Heart left ventricle (tissue), 16 donors: ENCODE data around the gene MYH13. TPM values are rescaled to one million over a fixed set of nuclear protein-coding genes. Genes with fewer than 3 reads are reported as not detected.

ENCODE experiments used
- ATAC-seq, 4 donors: fragments of 200-7000 bp; cut with Tn5 transposase; one replicate each; pipeline ENCODE4 v1.9.1; 2020 to 2022; ENCODE audit warnings: moderate library complexity in 4 of 4, mild to moderate bottlenecking in 3 of 4, moderate number of reproducible peaks in 1 of 4
- DNase-seq, 5 donors: peaks; one replicate each; pipeline ENCODE4 v3.0.0-alpha.2; 2020
- H3K27ac ChIP-seq, 12 donors: fragments of 200-600 bp; sonication (generic) in 4 of 12; one replicate each; pipeline versions ENCODE4 v1.5.0 to v1.8.0; 2016 to 2022; ENCODE audit warnings: mild to moderate bottlenecking in 2 of 12
- H3K27me3 ChIP-seq, 9 donors: fragments of 200-600 bp; sonication (generic) in 2 of 9; one replicate each; pipeline versions ENCODE4 v1.5.1 to v1.8.0; 2016 to 2022; ENCODE audit warnings: mild to moderate bottlenecking in 3 of 9
- H3K36me3 ChIP-seq, 9 donors: fragments of 200-600 bp; sonication (generic) in 2 of 9; one replicate each; pipeline versions ENCODE4 v1.5.0 to v1.8.0; 2018 to 2022; ENCODE audit warnings: mild to moderate bottlenecking in 2 of 9
- H3K4me1 ChIP-seq, 12 donors: fragments of 200-600 bp; sonication (generic) in 4 of 12; one replicate each; pipeline versions ENCODE4 v1.5.0 to v1.8.0; 2016 to 2022; ENCODE audit warnings: mild to moderate bottlenecking in 3 of 12
- H3K4me3 ChIP-seq, 12 donors: fragments of 200-600 bp; sonication (generic) in 4 of 12; one replicate each; pipeline versions ENCODE4 v1.5.0 to v1.8.0; 2017 to 2022; ENCODE audit warnings: mild to moderate bottlenecking in 9 of 12, moderate library complexity in 4 of 12
- H3K9me3 ChIP-seq, 12 donors: fragments of 200-600 bp; sonication (generic) in 4 of 12; one replicate each; pipeline versions ENCODE4 v1.5.0 to v1.8.0; 2016 to 2022; ENCODE audit warnings: mild to moderate bottlenecking in 1 of 12
- CTCF ChIP-seq, 12 donors: fragments of 200-600 bp; sonication (generic) in 4 of 12; IDR thresholded peaks; one replicate each; pipeline versions ENCODE4 v1.5.0 to v1.8.0; 2018 to 2022; ENCODE audit warnings: antibody characterized with exemption in 12 of 12, mild to moderate bottlenecking in 5 of 12
- POLR2A ChIP-seq, 2 donors: fragments of 450-650 bp; IDR thresholded peaks; one replicate each; pipeline ENCODE4 v1.6.1; 2017; ENCODE audit warnings: antibody characterized with exemption in 2 of 2, mild to moderate bottlenecking in 2 of 2, moderate library complexity in 2 of 2
- WGBS, 4 donors: extraction: QIAGEN DNeasy Blood & Tissue Kit in 2 of 4; methylation state at CpG; one replicate each; pipeline versions ENCODE4 v1.1.5 to v1.1.7; 2013 to 2018; 5-methylcytosine and 5-hydroxymethylcytosine counted together
- intact Hi-C, 10 donors: fragments of 100-400 bp; cut with DNase I; formaldehyde crosslinking; loops; one replicate each; pipeline versions ENCODE4 v1.11.1 to v1.14.2; 2022
- polyA plus RNA-seq, 2 donors: library from polyadenylated mRNA; stranded (reverse); fragments of 200-250 nt; gene quantifications; one replicate each; pipeline ENCODE4 v1.2.3, GENCODE V29; 2013
- total RNA-seq, 9 donors: library from RNA; depleted of rRNA in 2 of 9; stranded (reverse); fragments of >200 nt in 2 of 9; fragmentation: NEBNext Ultra II Directional in 3 of 9; extraction: Animal tissue kit (Norgen Biotek cat#: 25700) in 3 of 9; gene quantifications; one replicate each; pipeline versions ENCODE4 v1.1.0 to v1.2.4, GENCODE V29; 2016 to 2023
- donor health status: ischemic (EF 13 %, LVEDD 7.1; RV severe dilation, severe dysfunction).
- donor health status: healthy with polysubstance abuse.
- donor health status: DM: no; HTN: yes; CAD: no.
- donor health status: DM: no; HTN: no; CAD: no.
- donor health status: ischemic (EF 25% LVEDD 6.9; RV normal size, moderate dysfunction).
- donor health status: ischemic (EF 25% LVEDD 5.7; RV mildly dilated, moderate dysfunction).
- donor health status: healthy.
- donor health status: DM: yes; HTN: yes; CAD: no.
- donor health status: ischemic (EF 35%, LVEDD 5.7; RV mildly dilated, moderate dysfunction).
- donor health status: nonischemic (EF 11% LVEDD 7.7; RV severe dilation, severe dysfunction).
- donor health status: DM: yes; HTN: yes; CAD: no.
- donor health status: PGD.
- donor health status: ischemic (EF 29% LVEDD 5.4; RV normal size, mild dysfunction).
- donor health status: nonischemic (EF 23%, LVEDD 6.1; RV moderate dilation, normal function).

The MYH13 gene
- total and polyA plus RNA-seq, 11 donors = 0.01 TPM; not detected in 10

- ATAC-seq (no peak), DNase-seq (no peak)
- TF ChIP-seq CTCF (IDR thresholded peaks at IDR 0.05) = no peak
- TF ChIP-seq POLR2A (IDR thresholded peaks at IDR 0.05) = no peak
- H3K27ac ChIP-seq = no peak overlapping the region
- no peaks in the 10 kb centered on the region for H3K4me1 ChIP-seq
- intact Hi-C loops = loop anchor here in 6 of 10 donors (2.0 to 10.0 kb wide), 6 partner anchors 283 to 404 kb away; no protein-coding TSS in a partner anchor
- H3K27me3 ChIP-seq = peaks cover 0 to 5% (median 0%) of the 10 kb centered on the region in 9 donors
- 76 to 86% (median 83%) methylated on average over 15 of the region's 15 CpGs for WGBS, 4 donors
- no peak overlapping the region for H3K4me3 ChIP-seq
- H3K9me3 ChIP-seq = no peaks in the 10 kb centered on the region
- H3K36me3 ChIP-seq = no peaks in the 10 kb centered on the region
These were observed 43.6 kb downstream of the MYH13 start for GRCh38 chr17:10328971-10329923.

GRCh38 chr17:10328206-10328605 is 44.6 kb downstream of the MYH13 start:
- H3K27ac ChIP-seq = no peak overlapping the region
- no peaks in the 10 kb centered on the region for H3K9me3 ChIP-seq
- peaks cover 0 to 5% (median 0%) of the 10 kb centered on the region in 9 donors for H3K27me3 ChIP-seq
- no peaks in the 10 kb centered on the region for H3K36me3 ChIP-seq
- TF ChIP-seq CTCF (IDR thresholded peaks at IDR 0.05) (no peak), POLR2A (IDR thresholded peaks at IDR 0.05) (no peak)
- intact Hi-C loops = loop anchor here in 6 of 10 donors (2.0 to 10.0 kb wide), 6 partner anchors 284 to 403 kb away; no protein-coding TSS in a partner anchor
- 91 to 93% (median 92%) methylated on average over 7 of the region's 7 CpGs for WGBS, 4 donors
- DNase-seq (no peak), ATAC-seq (no peak)
- no peaks in the 10 kb centered on the region for H3K4me1 ChIP-seq
- no peak overlapping the region for H3K4me3 ChIP-seq

GRCh38 chr17:10327640-10328039 is 45.2 kb downstream of the MYH13 start:
- Histone ChIP-seq H3K9me3 (no peaks in the 10 kb centered on the region), H3K27ac (no peak overlapping the region), H3K36me3 (no peaks in the 10 kb centered on the region), H3K27me3 (peaks cover 0 to 5% (median 0%) of the 10 kb centered on the region in 9 donors), H3K4me1 (no peaks in the 10 kb centered on the region), H3K4me3 (no peak overlapping the region)
- peak; percentile 50 to 81 (median 61) for DNase-seq
- TF ChIP-seq POLR2A (IDR thresholded peaks at IDR 0.05) = no peak
- TF ChIP-seq CTCF (IDR thresholded peaks at IDR 0.05) = peak; percentile 79 to 95 (median 86)
- peak in 3 of 4 donors; percentile 68 to 74 (median 73) for ATAC-seq
- intact Hi-C loops = loop anchor here (1.0 to 10.0 kb wide), 7 partner anchors 285 to 403 kb away; no protein-coding TSS in a partner anchor
- WGBS, 4 donors = 37 to 40% (median 39%) methylated on average over 10 of the region's 10 CpGs
